ENCODE measurements around the gene ADARB1.
A peak's percentile ranks its signal among the peaks of the same experiment; 100 is the strongest.
"Not testable (repeated sequence)": the region's sequence is repeated elsewhere in the genome, so short reads cannot be mapped to it uniquely, and the experiment has no call there.

ADARB1 gene

DNA sequence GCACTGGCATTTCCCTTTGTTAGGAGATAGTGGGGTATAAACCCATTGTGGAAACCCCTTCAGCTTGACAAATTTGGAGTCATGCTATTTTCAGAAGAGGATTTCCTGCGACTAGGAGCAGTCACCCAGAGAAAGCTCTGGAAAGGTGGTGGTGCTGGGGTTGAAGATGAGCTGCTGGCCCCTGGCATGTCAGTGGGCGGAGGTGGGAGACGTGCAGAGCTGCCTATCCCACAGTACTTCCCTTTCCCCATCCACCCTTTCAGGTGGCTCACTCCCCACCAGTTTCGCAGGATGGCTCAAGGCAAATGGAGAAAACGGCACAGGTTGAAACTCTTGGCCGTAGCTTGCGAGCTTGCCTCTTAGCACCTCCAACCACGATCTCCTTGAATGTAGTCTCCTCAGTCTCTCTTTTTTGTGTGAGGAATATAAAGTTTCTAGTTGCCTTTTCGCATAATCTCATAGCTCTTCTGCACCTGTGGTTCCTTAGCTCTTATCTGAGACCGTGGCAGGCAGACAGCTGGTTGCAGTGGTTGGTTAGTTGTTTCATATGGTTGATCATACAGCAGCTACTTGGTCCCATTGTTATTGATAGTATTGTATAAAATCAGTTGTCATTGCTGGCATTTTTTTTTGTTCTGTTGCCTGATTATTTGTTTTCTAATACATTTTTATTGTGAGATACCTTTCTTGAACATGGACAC is 48.2 kb downstream of the ADARB1 start:
- DNase-seq = no peak

DNA sequence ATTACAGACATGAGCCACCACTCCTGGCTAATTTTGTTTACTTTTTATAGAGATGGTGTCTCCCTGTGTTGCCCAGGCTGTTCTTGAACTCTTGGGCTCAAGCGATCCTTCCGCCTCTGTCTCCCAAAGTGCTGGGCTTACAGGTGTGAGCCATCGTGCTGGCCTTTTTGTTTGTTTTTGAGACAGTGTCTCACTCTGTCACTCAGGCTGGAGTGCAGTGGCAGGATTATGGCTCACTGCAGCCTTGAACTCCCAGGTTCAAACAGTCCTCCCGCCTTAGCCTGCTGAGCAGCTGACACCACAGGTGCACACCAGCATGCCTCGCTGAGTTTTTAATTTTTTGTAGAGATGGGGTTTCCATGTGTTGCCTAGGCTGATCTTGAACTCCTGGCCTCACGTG is 49.1 kb downstream of the ADARB1 start:
- DNase-seq = no peak

DNA sequence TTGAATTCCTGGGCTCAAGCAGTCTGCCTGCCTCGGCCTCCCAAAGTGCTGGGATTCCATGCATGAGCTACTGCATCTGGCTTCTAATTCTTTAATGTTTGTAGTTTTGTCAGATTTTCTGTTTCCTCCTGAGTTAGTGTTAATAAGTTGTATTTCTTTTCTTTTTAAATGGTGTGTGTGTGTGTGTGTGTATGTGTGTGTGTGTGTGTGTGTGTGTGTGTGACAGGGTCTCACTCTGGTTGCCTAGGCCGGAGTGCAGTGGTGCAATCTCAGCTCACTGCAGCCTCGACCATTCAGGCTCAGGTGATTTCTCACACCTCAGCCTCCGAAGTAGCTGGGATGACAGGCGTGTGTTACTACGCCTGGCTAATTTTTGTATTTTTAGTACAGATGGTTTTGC is 50.2 kb downstream of the ADARB1 start:
- DNase-seq = no peak

DNA sequence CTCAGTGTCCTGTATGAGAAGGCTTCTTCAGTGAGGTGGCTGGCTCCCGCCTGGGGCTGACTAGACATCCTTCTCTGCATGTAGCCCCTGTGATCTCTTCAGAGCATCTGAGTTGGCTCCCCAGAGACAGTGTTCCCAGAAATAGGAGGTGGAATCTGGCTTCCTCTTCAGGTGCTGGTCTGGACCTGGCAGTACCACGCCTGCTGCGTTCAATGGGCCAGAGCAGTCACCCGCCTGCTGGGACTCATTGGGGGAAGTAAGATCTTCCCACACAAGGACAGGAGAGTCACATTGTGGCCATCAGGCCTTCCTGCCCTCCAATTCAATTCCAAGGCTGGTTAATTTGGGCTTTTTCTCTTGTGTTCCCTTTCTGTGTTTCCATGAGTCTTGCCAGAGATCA is 51.0 kb downstream of the ADARB1 start:
- DNase-seq = no peak

DNA sequence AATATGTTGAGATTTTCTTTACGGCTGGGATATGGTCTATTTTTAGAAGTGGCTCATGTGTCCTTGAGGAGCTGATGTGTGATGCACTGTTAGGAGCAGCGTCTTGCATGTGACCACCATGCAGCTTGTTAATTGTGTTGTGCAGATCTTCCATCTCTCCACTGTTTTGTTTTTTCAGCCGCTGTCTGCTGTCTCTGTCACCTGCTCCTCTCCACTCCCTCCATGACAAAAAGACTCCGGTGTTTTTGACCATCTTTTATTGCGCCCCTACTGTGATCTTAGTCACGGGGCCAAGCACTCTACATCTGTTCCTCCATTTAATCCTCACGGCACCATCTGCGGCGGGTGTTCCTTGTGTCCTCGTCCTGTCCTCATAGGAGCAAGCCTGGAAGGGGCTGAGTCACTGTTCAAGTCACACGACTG is 51.8 kb downstream of the ADARB1 start:
- DNase-seq = no peak

DNA sequence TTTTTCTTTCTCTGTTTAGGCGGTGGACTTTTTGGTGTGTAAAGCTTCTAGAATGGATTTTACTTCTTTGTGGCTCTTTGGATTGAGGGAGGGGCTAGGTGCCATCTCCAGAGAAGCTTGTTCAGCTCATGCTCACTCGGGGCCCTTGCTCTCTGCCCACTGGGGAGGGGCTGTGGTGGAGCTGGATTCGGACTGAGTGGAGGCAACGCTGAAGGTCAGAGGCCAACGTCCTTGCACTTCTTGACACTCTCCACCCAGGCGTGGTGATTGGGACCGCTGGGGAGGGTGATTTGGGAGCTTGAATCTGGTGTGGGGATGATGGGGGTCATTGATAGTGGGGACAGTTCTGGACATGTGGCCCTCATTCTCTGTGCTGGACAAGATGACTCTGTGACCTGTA is 52.6 kb downstream of the ADARB1 start:
- DNase-seq = no peak

DNA sequence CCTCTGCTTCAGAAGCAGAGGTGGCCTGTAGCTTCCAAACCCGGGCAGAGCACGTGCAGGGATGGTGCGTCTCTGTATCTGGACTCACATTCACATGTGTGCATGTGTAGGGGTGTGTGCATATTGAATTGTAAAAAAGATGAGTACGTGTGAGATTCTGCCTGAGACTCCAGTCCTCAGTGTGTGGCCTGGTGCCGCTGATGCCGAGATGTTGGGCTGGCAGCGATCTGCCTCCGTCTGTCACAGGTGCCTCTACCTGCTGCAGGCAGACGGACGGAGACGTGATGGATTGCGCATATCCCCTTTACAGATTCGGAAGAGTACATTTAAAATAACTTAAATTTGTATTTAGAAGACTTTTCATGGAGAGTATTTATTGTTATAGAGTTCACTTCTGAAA is 53.6 kb downstream of the ADARB1 start:
- no peak for DNase-seq

DNA sequence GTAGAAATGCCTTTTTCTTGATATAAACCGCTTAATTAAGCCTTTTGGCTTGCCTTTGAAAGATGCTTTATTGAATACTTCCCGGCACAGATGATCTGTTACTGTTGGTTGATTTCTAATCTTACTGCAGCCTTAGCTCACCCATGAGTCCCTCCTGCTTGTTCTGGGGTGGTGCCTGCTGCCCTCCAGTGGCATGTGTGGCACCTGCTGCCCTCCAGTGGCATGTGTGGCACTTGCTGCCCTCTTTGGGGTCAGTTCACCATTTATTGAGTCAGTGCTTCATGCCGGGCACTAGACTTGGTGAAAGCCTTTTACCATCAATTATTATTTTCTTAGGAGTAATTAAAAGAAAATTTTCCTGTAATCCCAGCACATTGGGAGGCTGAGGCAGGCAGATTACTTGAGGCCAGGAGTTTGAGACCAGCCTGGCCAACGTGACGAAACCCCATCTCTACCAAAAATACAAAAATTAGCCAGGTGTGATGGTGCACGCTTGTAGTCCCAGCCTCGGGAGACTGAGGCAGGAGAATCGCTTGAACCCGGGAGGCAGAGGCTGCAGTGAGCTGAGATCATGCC is 54.3 kb downstream of the ADARB1 start:
- DNase-seq = peak; percentile 64

DNA sequence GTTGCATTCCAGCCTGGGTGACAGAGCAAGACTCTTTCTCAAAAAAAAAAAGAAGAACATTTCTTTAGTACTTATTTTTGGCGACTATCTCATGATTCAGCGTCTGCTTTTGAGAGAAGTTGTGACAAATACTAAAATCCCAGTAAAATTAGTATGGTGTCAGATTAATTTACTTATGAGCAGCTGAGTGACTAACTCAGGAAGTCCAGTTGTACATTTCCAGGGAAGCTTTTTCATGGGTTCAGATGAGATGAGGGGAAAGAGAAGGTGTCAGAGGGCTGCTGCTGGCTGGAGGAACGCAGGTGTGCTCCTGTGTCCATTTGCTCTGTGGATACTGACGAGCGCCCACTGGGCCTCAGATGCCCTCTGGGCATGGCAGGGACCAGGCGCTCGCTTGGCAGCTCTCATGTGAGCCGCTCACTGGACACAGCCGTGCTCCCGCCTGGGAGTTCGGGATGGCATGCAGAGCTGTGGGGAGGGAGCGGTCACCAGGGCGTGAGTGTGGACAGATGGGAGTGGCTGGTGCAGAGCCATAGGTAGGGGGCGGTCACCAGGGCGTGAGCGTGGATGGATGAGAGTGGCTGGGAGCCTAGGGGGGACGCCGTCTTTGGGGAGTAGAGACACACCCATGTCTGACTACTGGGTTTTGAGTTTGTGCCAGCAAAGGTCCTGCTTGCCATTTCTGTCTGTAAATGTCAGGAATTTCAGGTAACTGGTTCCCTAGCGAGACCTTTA is 55.0 kb downstream of the ADARB1 start:
- peak; percentile 80 for DNase-seq

DNA sequence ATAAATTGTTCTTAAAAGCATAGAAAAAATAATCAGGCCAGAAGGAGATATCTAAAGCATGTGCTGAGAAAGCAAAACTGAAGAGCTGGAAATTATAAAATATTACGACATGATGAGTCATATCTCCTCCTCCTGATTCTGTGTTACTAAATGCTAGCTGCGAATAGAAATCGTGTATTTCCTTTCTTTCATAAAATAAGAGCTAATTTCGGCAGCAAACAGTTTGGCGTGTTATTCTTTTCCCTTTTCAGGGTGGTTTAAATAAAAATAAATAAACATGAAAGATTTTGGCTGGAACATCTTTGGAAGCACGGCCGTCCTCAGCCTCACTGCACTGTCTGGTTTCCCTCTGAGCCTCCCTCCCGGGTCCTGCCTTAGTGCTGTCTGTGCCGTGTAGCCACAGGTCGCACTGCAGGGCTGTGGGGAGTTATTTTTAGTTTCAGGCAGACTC is 56.0 kb downstream of the ADARB1 start:
- DNase-seq = peak; percentile 85

DNA sequence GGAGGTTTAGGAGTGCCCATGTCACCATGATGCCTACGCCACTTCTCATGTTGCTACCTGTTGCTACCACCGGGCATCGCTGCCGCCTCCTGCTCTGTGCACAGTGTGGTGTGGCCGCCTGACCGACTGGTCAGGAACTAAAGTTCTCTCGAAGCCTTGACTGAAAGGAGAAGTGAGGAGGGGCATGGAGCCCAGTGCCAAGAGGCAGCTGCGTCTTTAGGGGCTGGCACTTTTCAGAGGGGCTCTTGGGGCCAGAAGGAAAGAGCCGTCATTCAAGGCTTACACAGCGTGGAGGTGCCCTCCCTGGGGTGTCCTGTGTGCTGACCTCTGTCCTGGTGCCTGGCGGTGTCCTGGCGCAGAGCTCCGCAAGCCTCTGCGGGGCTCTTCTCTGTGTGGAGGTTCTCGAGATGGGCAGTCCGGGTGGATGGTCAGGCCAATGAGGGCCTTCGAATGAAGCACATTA is 57.2 kb downstream of the ADARB1 start:
- no peak for DNase-seq

DNA sequence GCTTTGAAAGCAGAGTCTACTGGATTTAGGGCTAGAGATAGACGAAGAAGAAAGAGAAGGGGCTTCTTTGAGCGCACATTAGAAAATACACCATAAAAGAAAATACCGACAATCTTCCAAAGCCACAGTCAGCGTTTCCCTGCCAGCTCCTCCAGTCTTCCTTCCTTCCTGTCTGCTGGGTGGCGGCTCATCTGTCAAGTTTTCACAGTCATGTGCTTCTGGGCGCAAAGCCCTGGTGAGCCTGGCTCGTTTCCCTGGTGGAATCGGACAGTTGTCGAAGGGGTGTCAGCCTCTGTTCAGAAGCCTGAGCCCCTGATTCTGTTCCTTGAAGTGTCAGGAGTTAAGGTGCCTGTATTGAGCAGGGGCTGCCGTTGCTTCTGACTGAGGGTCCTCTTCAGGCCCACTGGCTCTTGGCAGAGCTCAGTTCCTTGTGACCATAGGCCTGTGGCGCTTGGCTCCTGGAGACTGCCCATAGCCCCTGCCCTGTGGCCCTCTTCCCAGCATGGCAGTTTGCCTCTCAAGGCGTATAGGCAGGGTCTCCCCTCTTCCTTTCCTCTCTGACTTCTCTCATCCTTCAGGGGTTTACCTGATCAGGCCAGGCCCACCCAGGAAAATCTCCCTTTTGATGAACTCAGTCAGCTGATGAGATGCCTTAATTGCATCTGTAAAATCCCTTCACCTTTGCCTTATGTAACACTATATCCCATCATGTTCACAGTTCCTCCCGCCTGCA is 58.6 kb downstream of the ADARB1 start:
- DNase-seq = no peak

DNA sequence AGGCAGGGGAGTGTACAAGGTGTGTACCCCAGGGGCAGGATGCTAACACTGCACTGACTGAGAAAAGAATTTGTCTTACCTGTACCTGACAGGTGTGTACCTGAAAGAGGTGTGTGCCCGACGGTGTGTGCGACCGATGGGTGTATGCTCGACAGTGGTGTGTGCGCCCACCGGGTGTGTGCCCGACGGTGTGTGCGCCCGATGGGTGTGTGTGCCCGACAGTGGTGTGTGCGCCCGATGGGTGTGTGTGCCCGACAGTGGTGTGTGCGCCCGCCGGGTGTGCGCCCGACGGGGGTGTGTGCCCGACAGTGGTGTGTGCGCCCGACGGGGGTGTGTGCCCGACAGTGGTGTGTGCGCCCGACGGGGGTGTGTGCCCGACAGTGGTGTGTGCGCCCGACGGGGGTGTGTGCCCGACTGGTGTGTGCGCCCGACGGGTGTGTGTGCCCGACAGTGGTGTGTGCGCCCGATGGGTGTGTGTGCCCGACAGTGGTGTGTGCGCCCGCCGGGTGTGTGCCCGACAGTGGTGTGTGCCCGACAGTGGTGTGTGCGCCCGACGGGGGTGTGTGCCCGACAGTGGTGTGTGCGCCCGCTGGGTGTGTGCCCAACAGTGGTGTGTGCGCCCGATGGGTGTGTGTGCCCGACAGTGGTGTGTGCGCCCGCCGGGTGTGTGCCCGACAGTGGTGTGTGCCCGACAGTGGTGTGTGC is 59.3 kb downstream of the ADARB1 start:
- DNase-seq = not testable (repeated sequence)

DNA sequence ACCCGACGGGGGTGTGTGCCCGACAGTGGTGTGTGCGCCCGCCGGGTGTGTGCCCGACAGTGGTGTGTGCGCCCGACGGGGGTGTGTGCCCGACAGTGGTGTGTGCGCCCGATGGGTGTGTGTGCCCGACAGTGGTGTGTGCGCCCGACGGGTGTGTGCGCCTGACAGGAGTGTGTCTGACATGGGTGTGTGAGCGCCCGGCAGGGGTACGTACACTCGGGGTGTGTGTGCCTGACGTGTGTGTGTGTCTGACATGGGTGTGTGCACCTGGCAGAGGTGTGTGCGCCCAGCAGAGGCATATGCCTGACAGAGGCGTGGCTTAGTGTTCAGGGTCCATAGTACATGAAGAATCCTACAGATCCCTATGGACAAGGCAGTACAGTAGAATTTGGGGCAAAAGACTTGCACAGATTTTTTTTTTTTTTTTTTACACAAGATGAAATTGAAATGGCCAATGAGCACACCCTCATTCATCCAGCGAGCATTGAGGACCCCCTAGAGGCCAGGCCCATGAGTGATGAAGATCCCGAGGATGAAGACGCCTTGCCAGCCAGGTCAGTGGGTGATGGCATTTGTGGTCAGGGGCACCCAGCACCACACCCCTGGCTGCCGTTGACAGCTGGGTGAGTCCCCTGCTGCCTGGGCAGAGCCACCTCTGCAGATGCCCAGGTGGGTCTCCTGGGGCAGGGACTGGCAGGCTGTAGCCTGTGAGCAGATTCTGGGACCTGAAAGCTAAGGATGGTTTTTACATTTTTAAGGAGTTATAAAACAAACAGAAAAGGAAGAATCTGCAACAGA is 60.1 kb downstream of the ADARB1 start:
- no peak for DNase-seq

DNA sequence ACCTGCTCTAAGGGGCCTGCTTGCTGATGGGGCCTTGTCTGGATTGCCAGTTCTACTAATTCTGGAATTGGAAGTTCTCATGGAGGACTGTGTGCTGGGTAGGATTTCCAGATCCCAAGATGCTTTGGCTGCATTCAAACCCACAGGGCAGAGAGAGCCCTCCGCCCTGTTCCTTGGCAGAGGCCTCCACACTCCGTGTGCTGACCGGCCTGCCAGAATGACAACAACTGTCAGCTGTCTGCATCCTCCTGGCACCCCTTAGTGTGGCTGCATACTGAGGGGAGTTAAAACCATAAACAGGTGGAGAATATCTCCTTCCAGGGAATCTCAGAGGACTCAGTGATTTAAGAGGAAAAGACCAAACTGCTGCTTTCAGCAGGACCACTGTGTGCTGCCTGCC is 60.7 kb downstream of the ADARB1 start:
- DNase-seq = no peak

DNA sequence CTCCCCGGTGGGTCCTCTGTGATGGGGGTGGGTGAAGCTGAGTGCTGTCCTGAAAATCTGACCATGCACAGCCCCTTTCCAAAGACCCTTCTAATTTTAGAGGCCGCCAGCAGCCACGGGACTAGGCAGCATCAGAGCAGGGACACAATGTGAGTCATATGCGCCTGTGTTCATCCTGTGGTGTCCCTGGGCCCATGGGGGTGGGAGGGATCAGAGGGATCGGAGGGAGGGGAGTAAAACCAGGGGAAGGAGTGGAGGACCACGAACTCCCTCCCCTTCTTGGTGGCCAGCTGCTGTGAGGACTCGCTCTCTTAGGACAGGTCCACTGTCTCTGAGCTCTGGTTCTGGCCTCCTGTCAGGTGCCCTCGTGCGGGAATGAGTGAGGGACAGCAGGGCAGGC is 61.5 kb downstream of the ADARB1 start:
- peak; percentile 8 for DNase-seq

DNA sequence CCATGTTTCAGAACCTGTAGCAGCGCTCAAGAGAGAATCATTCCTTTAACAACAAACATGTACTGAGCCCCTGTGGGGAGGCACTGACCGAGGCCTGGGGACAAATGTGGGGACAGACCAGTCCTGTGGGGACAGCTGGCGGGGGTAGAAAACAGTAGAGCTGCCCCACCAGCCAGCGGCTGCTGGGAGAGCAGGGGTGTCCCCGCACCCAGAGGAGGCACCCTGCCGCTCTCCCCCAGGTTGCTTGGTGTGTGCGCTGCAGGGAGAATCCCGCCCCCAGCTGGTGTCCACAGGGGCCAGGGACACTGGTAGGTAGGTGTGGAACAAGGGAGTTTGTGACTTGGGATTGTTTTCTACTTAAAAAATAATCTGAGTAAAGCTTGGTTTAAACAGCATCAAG is 62.1 kb downstream of the ADARB1 start:
- DNase-seq = no peak

DNA sequence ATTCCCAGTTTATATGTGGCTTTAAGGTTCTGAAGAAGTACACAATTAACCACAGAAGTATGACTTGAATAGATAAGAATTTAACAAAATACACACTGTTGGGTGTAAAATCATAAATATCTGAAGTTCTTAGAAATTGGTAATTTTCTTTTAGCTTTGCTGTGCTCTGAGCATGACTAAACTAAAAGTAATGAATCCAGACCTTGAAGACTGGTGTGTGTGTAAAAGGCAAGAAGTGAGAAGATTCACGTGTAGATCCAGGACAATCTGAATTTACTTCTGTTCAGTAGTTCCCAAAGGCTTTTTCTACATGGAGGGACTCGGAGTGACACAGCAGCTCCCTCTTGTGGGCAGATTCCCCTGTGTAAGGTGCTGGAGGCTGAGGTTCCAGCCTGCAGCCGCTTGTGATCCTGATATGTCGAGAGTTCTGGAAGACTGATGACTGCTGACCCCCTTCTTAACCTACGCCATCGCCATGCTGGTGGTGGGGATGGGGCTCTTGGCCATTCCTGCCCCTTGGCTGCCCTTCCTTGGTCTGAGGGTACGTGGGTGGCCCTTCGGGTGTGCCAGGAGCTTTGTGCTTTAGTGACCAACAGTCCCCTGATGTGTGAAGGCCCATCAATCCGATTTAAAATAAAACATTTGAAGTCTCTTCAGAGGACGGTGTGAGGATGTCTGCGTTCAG is 62.7 kb downstream of the ADARB1 start:
- peak; percentile 83 for DNase-seq

DNA sequence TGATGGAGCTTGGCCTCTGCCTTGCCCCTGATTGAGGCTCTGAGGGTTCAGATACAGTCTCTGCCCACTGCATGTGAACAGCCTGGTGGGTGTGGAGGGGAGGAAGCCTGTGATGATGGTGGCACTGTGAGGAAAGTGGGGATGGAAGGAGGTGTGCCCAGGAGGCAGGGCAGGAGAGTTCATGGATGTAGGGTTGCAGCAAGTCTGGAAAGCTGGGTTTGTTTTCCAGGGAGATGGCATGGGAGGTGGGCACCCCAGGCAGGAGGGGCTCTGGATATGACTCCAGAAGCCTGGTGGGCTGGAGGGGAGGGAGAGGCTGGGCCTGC is 63.2 kb downstream of the ADARB1 start:
- DNase-seq = no peak

DNA sequence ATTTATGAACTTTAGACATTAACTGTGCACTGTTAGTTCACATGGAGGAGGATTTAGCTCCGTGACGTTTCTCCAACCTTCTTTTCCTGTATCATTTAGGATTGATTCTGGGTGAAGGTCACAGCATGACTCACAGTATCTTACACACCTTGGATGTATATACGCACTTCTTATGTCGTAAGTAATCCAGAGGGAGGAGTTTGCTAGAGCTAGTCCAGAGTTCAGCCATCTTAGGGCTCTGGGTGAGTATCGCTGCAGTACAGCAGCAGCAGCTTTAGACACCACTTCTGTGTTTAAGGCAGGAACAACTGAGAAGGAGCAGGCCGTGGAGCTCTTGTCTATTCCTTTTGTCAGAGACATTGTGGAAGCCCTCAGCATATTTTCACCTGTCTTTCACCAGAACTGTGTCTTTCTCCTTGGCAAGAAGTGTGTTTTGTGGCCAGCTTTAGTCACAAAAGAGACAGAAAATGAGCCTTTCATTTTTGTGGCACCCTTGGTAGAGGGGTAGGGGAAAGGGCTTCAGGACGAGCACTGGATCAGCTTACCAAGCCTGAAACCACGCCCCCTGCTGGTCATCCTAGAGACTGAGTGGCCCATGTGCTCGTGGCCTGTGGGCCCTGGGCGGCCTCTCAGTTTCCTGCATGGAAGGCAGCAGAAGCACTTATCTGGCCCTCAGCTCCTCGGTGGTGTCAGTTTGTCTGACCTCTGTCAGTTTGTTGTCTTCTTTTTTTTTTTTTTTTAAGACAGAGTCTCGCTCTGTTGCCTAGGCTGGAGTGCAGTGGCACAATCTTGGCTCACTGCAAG is 64.0 kb downstream of the ADARB1 start:
- peak; percentile 67 for DNase-seq

DNA sequence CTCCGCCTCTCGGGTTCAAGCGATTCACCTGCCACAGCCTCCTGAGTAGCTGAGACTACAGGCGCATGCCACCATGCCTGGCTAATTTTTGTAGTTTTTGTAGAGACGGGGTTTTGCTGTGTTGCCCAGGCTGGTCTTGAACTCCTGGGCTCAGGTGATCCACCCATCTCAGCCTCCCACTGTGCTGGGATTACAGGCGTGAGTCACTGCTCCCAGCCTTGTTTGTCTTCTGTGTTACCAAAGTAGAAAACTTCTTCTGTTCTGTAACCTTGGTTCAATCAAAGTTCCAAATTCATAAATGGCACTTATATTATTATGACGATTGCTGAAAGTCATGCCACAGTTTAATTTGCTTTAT is 64.6 kb downstream of the ADARB1 start:
- peak; percentile 13 for DNase-seq

All from HCEC 1CT (cell line).